Lower leg skin (tissue), 3 donors: ENCODE results near the gene NACC2.

Experiments
- POLR2A ChIP-seq, 2 donors: fragments of 450-650 bp; IDR thresholded peaks; one replicate each; pipeline ENCODE4 v1.6.1; 2016 to 2017; ENCODE audit warnings: antibody characterized with exemption in 2 of 2, mild to moderate bottlenecking in 1 of 2, moderate library complexity in 1 of 2
- TF ChIP-seq, protein P1 (sequence below), 3 donors: fragments of 450-650 bp; IDR thresholded peaks; one replicate each; pipeline ENCODE4 v1.5.1; 2016; ENCODE audit warnings: antibody characterized with exemption in 3 of 3, mild to moderate bottlenecking in 3 of 3, moderate library complexity in 2 of 3

DNA sequence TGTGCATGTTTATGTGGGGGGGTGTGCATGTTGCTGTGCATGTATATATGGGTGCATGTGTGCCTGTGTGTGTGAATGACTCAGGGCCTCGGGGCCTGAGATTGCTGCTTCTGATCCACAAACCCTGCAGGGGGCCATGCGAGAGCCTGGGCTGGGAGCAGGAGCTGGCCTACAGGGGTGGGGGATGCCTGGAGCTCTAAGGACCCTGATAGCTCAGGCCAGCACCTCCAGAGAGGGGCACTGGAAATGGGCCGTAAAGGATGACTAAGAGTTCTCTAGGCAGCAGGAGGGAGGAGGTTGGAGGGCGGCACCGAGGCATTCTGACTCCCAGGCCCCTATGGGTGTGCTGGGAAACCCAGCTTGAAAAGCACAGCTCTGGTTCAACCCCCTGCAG is 127.0 kb downstream of the NACC2 start:
- TF ChIP-seq, protein P1, sequence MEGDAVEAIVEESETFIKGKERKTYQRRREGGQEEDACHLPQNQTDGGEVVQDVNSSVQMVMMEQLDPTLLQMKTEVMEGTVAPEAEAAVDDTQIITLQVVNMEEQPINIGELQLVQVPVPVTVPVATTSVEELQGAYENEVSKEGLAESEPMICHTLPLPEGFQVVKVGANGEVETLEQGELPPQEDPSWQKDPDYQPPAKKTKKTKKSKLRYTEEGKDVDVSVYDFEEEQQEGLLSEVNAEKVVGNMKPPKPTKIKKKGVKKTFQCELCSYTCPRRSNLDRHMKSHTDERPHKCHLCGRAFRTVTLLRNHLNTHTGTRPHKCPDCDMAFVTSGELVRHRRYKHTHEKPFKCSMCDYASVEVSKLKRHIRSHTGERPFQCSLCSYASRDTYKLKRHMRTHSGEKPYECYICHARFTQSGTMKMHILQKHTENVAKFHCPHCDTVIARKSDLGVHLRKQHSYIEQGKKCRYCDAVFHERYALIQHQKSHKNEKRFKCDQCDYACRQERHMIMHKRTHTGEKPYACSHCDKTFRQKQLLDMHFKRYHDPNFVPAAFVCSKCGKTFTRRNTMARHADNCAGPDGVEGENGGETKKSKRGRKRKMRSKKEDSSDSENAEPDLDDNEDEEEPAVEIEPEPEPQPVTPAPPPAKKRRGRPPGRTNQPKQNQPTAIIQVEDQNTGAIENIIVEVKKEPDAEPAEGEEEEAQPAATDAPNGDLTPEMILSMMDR (IDR thresholded peaks at IDR 0.05), result no peak
- TF ChIP-seq POLR2A (IDR thresholded peaks at IDR 0.05), result no peak
